GM21447 (cell line): ENCODE data around the gene HOXA3.

ENCODE experiments used
- ATAC-seq: cut with Tn5 transposase; IDR thresholded peaks from one replicate; pipeline ENCODE4 v1.9.1; 2021; ENCODE audit not compliant: unreplicated experiment

HOXA3 gene

GRCh38 chr7:27157702-27158431, 5.5 kb upstream of the HOXA3 start:
- ATAC-seq, result no peak

- ATAC-seq, result no peak
These were observed 4.7 kb upstream of the HOXA3 start for GRCh38 chr7:27156916-27157701.

- ATAC-seq, result no peak
These were observed 4.1 kb upstream of the HOXA3 start, which contains the start of gene HOXA7 for GRCh38 chr7:27156508-27156898. Gene HOXA7 (minus strand): TSS chr7:27156675. CDS start chr7:27156545, 130 bp downstream.

GRCh38 chr7:27155816-27156507, 3.6 kb upstream of the HOXA3 start:
- no peak for ATAC-seq

GRCh38 chr7:27154901-27155815, 2.8 kb upstream of the HOXA3 start:
- no peak for ATAC-seq

GRCh38 chr7:27154369-27154768, 2.0 kb upstream of the HOXA3 start:
- ATAC-seq, result no peak

GRCh38 chr7:27153526-27153925, 1.1 kb upstream of the HOXA3 start:
- ATAC-seq, result no peak

GRCh38 chr7:27152816-27153442, 546 bp upstream of the HOXA3 start:
- no peak for ATAC-seq

GRCh38 chr7:27151341-27151930, 947 bp downstream of the HOXA3 start:
- no peak for ATAC-seq

- ATAC-seq, result peak; percentile 65
These were observed 1.6 kb downstream of the HOXA3 start for GRCh38 chr7:27150568-27151340.

GRCh38 chr7:27149842-27150567, 2.4 kb downstream of the HOXA3 start:
- peak; percentile 14 for ATAC-seq

GRCh38 chr7:27148756-27149641, 3.4 kb downstream of the HOXA3 start:
- ATAC-seq, result no peak

- ATAC-seq, result no peak
These were observed 4.2 kb downstream of the HOXA3 start for GRCh38 chr7:27148031-27148755.

GRCh38 chr7:27147199-27148030, 5.0 kb downstream of the HOXA3 start, which contains the start of gene HOXA6:
Gene HOXA6 (minus strand): TSS chr7:27147774. CDS start chr7:27147749, 25 bp downstream.
- ATAC-seq, result no peak

- ATAC-seq, result no peak
These were observed 5.7 kb downstream of the HOXA3 start for GRCh38 chr7:27146491-27147198.
